GM19035 (cell line): ENCODE results near the gene AQP10.
"Not testable (repeated sequence)": the region's sequence is repeated elsewhere in the genome, so short reads cannot be mapped to it uniquely, and the experiment has no call there.

Experiments used
- ATAC-seq: cut with Tn5 transposase; IDR thresholded peaks from one replicate; pipeline ENCODE4 v1.9.1; 2021; ENCODE audit not compliant: unreplicated experiment

Gene AQP10

GRCh38 chr1:154342836-154343472 lies 22.1 kb downstream of the AQP10 start:
- no peak for ATAC-seq

GRCh38 chr1:154344977-154345837 lies 24.3 kb downstream of the AQP10 start:
- ATAC-seq = no peak

- no peak for ATAC-seq
These were observed 25.5 kb downstream of the AQP10 start for GRCh38 chr1:154346276-154346917.

GRCh38 chr1:154347961-154348360 lies 27.1 kb downstream of the AQP10 start:
- ATAC-seq = no peak

- no peak for ATAC-seq
These were observed 27.7 kb downstream of the AQP10 start for GRCh38 chr1:154348429-154349076.

- no peak for ATAC-seq
These were observed 28.2 kb downstream of the AQP10 start for GRCh38 chr1:154349121-154349520.

- no peak for ATAC-seq
These were observed 29.5 kb downstream of the AQP10 start for GRCh38 chr1:154350383-154350782.

GRCh38 chr1:154351363-154352068 lies 30.6 kb downstream of the AQP10 start:
- no peak for ATAC-seq

GRCh38 chr1:154352245-154352580 lies 31.3 kb downstream of the AQP10 start:
- no peak for ATAC-seq

GRCh38 chr1:154352581-154353459 lies 31.9 kb downstream of the AQP10 start:
- no peak for ATAC-seq

GRCh38 chr1:154353460-154353904 lies 32.6 kb downstream of the AQP10 start:
- ATAC-seq = no peak

- no peak for ATAC-seq
These were observed 33.1 kb downstream of the AQP10 start for GRCh38 chr1:154353966-154354365.

GRCh38 chr1:154358519-154358918 lies 37.6 kb downstream of the AQP10 start:
- ATAC-seq = no peak

GRCh38 chr1:154360288-154360687 lies 39.4 kb downstream of the AQP10 start:
- no peak for ATAC-seq

GRCh38 chr1:154360881-154361280 lies 40.0 kb downstream of the AQP10 start:
- ATAC-seq = not testable (repeated sequence)

- no peak for ATAC-seq
These were observed 40.5 kb downstream of the AQP10 start for GRCh38 chr1:154361357-154361756.

- no peak for ATAC-seq
These were observed 50.5 kb downstream of the AQP10 start for GRCh38 chr1:154371436-154371835.

GRCh38 chr1:154373777-154374357 lies 53.0 kb downstream of the AQP10 start:
- not testable (repeated sequence) for ATAC-seq
